CD4-positive, alpha-beta memory T cell (primary cell): ENCODE measurements around the gene PKDCC. TPM values are rescaled to one million over a fixed set of nuclear protein-coding genes. Genes with fewer than 3 reads are reported as not detected.

ENCODE experiments used
- CTCF ChIA-PET: fragments of 350-600 bp; sonication (Branson Sonifier 250); formaldehyde crosslinking; loops from one replicate; lab custom pipeline; 2021; ENCODE audit warnings: inconsistent platforms; ENCODE audit not compliant: partially characterized antibody; lab: Charles Lee
- POLR2A ChIA-PET: fragments of 350-600 bp; sonication (Branson Sonifier 250); formaldehyde crosslinking; loops from one replicate; lab custom pipeline; 2021; ENCODE audit not compliant: partially characterized antibody; lab: Charles Lee
- DNase-seq, 5 donors: peaks; one replicate each; pipeline versions ENCODE4 v3.0.0 to v3.0.0-alpha.2; 2020 to 2022; ENCODE audit warnings: mixed read lengths in 1 of 5
- H3K27ac ChIP-seq: one replicate; pipeline ENCODE4 v1.7.0; 2013; ENCODE audit warnings: low read depth, low read length
- H3K27me3 ChIP-seq: 2 replicates; pipeline ENCODE4 v1.7.0; 2013; ENCODE audit warnings: mild to moderate bottlenecking, low read length, moderate library complexity; ENCODE audit not compliant: insufficient read depth
- H3K36me3 ChIP-seq: 2 replicates; pipeline ENCODE4 v1.7.0; 2013; ENCODE audit warnings: mild to moderate bottlenecking, low read length, moderate library complexity; ENCODE audit not compliant: insufficient read depth
- H3K4me1 ChIP-seq: 2 replicates; pipeline ENCODE4 v1.7.0; 2013; ENCODE audit warnings: mild to moderate bottlenecking, low read length, moderate library complexity; ENCODE audit not compliant: insufficient read depth
- H3K4me3 ChIP-seq, 2 donors: one replicate each; pipeline ENCODE4 v1.7.0; 2013; ENCODE audit warnings: low read length in 2 of 2, mild to moderate bottlenecking in 1 of 2
- H3K9me3 ChIP-seq, 2 donors: one replicate each; pipeline ENCODE4 v1.7.0; 2013; ENCODE audit warnings: low read length in 2 of 2, control low read depth in 1 of 2; ENCODE audit not compliant: control insufficient read depth in 1 of 2
- H3K27ac Mint-ChIP-seq, 7 donors: one replicate each; pipeline ENCODE4 v1.8.0; 2020 to 2021; ENCODE audit warnings: mixed read lengths in 7 of 7, mild to moderate bottlenecking in 6 of 7, inconsistent platforms in 3 of 7, moderate library complexity in 3 of 7
- H3K27me3 Mint-ChIP-seq, 2 donors: one replicate each; pipeline ENCODE4 v1.8.0; 2020 to 2021; ENCODE audit warnings: mixed read lengths in 2 of 2
- H3K36me3 Mint-ChIP-seq, 2 donors: one replicate each; pipeline ENCODE4 v1.8.0; 2020 to 2021; ENCODE audit warnings: mixed read lengths in 2 of 2, inconsistent platforms in 1 of 2, mild to moderate bottlenecking in 1 of 2
- H3K4me1 Mint-ChIP-seq, 4 donors: one replicate each; pipeline ENCODE4 v1.8.0; 2020 to 2021; ENCODE audit warnings: mixed read lengths in 4 of 4, mild to moderate bottlenecking in 1 of 4
- H3K4me3 Mint-ChIP-seq, 8 donors: one replicate each; pipeline ENCODE4 v1.8.0; 2020 to 2021; ENCODE audit warnings: mixed read lengths in 8 of 8, mild to moderate bottlenecking in 7 of 8, moderate library complexity in 6 of 8, inconsistent platforms in 3 of 8
- H3K9me3 Mint-ChIP-seq, 8 donors: one replicate each; pipeline ENCODE4 v1.8.0; 2020 to 2021; ENCODE audit warnings: mixed read lengths in 8 of 8, mild to moderate bottlenecking in 5 of 8, inconsistent platforms in 3 of 8, moderate library complexity in 1 of 8
- intact Hi-C: fragments of 100-400 bp; cut with micrococcal nuclease; formaldehyde crosslinking; loops from one replicate; pipeline ENCODE4 v1.15.1; 2023
- polyA plus RNA-seq, 2 donors: library from polyadenylated mRNA; unstranded; fragments of 300-500 nt; fragmentation: Illumina TruSeq; gene quantifications; one replicate each; pipeline ENCODE4 v1.2.3, GENCODE V29; 2021
- total RNA-seq, 2 experiments: library from RNA; stranded (reverse); gene quantifications; one replicate each; pipeline ENCODE4 v1.2.3, GENCODE V29; 2021

Gene PKDCC
- total and polyA plus RNA-seq, 4 experiments from 2014 or later, result 0.41 TPM; not detected in 3

- intact Hi-C loops, result no loop called here
- POLR2A ChIA-PET, result no interaction called here
- peak overlapping the region in 1 of 7 donors; percentile 48 for H3K27ac Mint-ChIP-seq
- H3K4me1 Mint-ChIP-seq, result peaks cover 0 to 2% (median 0%) of the 10 kb centered on the region in 4 donors
- no peak overlapping the region for H3K4me3 Mint-ChIP-seq
- no peak for DNase-seq
- H3K27me3 Mint-ChIP-seq, result peaks cover under 1 to 12% of the 10 kb centered on the region in 2 donors
- Histone ChIP-seq H3K27ac (no peak overlapping the region), H3K9me3 (no peaks in the 10 kb centered on the region), H3K27me3 (no peaks in the 10 kb centered on the region), H3K36me3 (no peaks in the 10 kb centered on the region), H3K4me1 (no peaks in the 10 kb centered on the region), H3K4me3 (no peak overlapping the region)
- CTCF ChIA-PET, result no interaction called here
- H3K9me3 Mint-ChIP-seq, result no peaks in the 10 kb centered on the region
- no peaks in the 10 kb centered on the region for H3K36me3 Mint-ChIP-seq
These were observed 8.0 kb downstream of the PKDCC start for GRCh38 chr2:42055573-42056514.

- Histone ChIP-seq H3K4me3 (no peak overlapping the region), H3K36me3 (no peaks in the 10 kb centered on the region), H3K9me3 (no peaks in the 10 kb centered on the region), H3K27ac (no peak overlapping the region), H3K4me1 (no peaks in the 10 kb centered on the region), H3K27me3 (no peaks in the 10 kb centered on the region)
- H3K9me3 Mint-ChIP-seq, result no peaks in the 10 kb centered on the region
- ChIA-PET POLR2A (no interaction called here), CTCF (no interaction called here)
- no peak for DNase-seq
- peaks cover 0 to 14% of the 10 kb centered on the region in 2 donors for H3K27me3 Mint-ChIP-seq
- peak overlapping the region in 1 of 7 donors; percentile 37 for H3K27ac Mint-ChIP-seq
- peaks cover 0 to 2% (median 0%) of the 10 kb centered on the region in 4 donors for H3K4me1 Mint-ChIP-seq
- H3K4me3 Mint-ChIP-seq, result no peak overlapping the region
- H3K36me3 Mint-ChIP-seq, result no peaks in the 10 kb centered on the region
- intact Hi-C loops, result no loop called here
These were observed 9.5 kb downstream of the PKDCC start for GRCh38 chr2:42057159-42057901.

GRCh38 chr2:42057902-42058450 lies 10.2 kb downstream of the PKDCC start:
- Mint-ChIP-seq H3K27ac (no peak overlapping the region), H3K9me3 (no peaks in the 10 kb centered on the region), H3K4me3 (no peak overlapping the region), H3K4me1 (peaks cover 0 to 2% (median 0%) of the 10 kb centered on the region in 4 donors), H3K27me3 (peaks cover 0 to 12% of the 10 kb centered on the region in 2 donors), H3K36me3 (no peaks in the 10 kb centered on the region)
- intact Hi-C loops, result no loop called here
- Histone ChIP-seq H3K4me3 (no peak overlapping the region), H3K4me1 (no peaks in the 10 kb centered on the region), H3K27me3 (no peaks in the 10 kb centered on the region), H3K27ac (no peak overlapping the region), H3K36me3 (no peaks in the 10 kb centered on the region), H3K9me3 (no peaks in the 10 kb centered on the region)
- no peak for DNase-seq
- CTCF ChIA-PET, result no interaction called here
- POLR2A ChIA-PET, result no interaction called here

GRCh38 chr2:42059261-42059898 lies 11.6 kb downstream of the PKDCC start:
- Histone ChIP-seq H3K27me3 (no peaks in the 10 kb centered on the region), H3K9me3 (no peaks in the 10 kb centered on the region), H3K36me3 (no peaks in the 10 kb centered on the region), H3K4me1 (no peaks in the 10 kb centered on the region), H3K27ac (no peak overlapping the region), H3K4me3 (no peak overlapping the region)
- Mint-ChIP-seq H3K27me3 (peaks cover 0 to 6% of the 10 kb centered on the region in 2 donors), H3K4me1 (peaks cover 0 to 2% (median 0%) of the 10 kb centered on the region in 4 donors), H3K9me3 (no peaks in the 10 kb centered on the region), H3K27ac (no peak overlapping the region), H3K4me3 (no peak overlapping the region), H3K36me3 (no peaks in the 10 kb centered on the region)
- intact Hi-C loops, result no loop called here
- ChIA-PET POLR2A (no interaction called here), CTCF (no interaction called here)
- DNase-seq, result no peak

- CTCF ChIA-PET, result no interaction called here
These were observed 12.2 kb downstream of the PKDCC start for GRCh38 chr2:42060028-42060427.

GRCh38 chr2:42060718-42061619 lies 13.1 kb downstream of the PKDCC start:
- H3K27me3 ChIP-seq, result no peaks in the 10 kb centered on the region
- no peak overlapping the region for H3K27ac ChIP-seq
- H3K4me3 ChIP-seq, result no peak overlapping the region
- H3K4me1 Mint-ChIP-seq, result peaks cover 0 to 2% (median 0%) of the 10 kb centered on the region in 4 donors
- POLR2A ChIA-PET, result no interaction called here
- no peak overlapping the region for H3K4me3 Mint-ChIP-seq
- no peaks in the 10 kb centered on the region for H3K36me3 ChIP-seq
- intact Hi-C loops, result no loop called here
- H3K9me3 ChIP-seq, result no peaks in the 10 kb centered on the region
- no peaks in the 10 kb centered on the region for H3K9me3 Mint-ChIP-seq
- H3K4me1 ChIP-seq, result no peaks in the 10 kb centered on the region
- no peak for DNase-seq
- no peaks in the 10 kb centered on the region for H3K36me3 Mint-ChIP-seq
- peaks cover 0 to 6% of the 10 kb centered on the region in 2 donors for H3K27me3 Mint-ChIP-seq
- CTCF ChIA-PET, result no interaction called here
- H3K27ac Mint-ChIP-seq, result no peak overlapping the region

More at GRCh38 chr2:42060028-42060427, 12.2 kb downstream of the PKDCC start:
- Mint-ChIP-seq H3K27me3 (peaks cover 0 to 6% of the 10 kb centered on the region in 2 donors), H3K36me3 (no peaks in the 10 kb centered on the region), H3K27ac (no peak overlapping the region), H3K9me3 (no peaks in the 10 kb centered on the region), H3K4me3 (no peak overlapping the region), H3K4me1 (peaks cover 0 to 2% (median 0%) of the 10 kb centered on the region in 4 donors)
- no peaks in the 10 kb centered on the region for H3K36me3 ChIP-seq
- H3K4me1 ChIP-seq, result no peaks in the 10 kb centered on the region
- H3K27ac ChIP-seq, result no peak overlapping the region
- DNase-seq, result no peak
- intact Hi-C loops, result no loop called here
- no peaks in the 10 kb centered on the region for H3K27me3 ChIP-seq
- POLR2A ChIA-PET, result no interaction called here
- H3K9me3 ChIP-seq, result no peaks in the 10 kb centered on the region
- H3K4me3 ChIP-seq, result no peak overlapping the region
